Left hindlimb (tissue), 1 donor: ENCODE results near the gene SLC6A7.

Experiments
- DNase-seq: peaks from one replicate; pipeline ENCODE4 v3.0.0-alpha.2; 2018

The SLC6A7 gene

GRCh38 chr5:150175076-150175475 lies 14.8 kb upstream of the SLC6A7 start:
- no peak for DNase-seq

GRCh38 chr5:150175536-150175935 lies 14.3 kb upstream of the SLC6A7 start:
- DNase-seq: no peak

GRCh38 chr5:150176745-150177477 lies 13.0 kb upstream of the SLC6A7 start:
- DNase-seq: no peak

- no peak for DNase-seq
Observed at GRCh38 chr5:150177721-150178120, 12.1 kb upstream of the SLC6A7 start.

- DNase-seq: no peak
Observed at GRCh38 chr5:150178262-150178661, 11.6 kb upstream of the SLC6A7 start.

- no peak for DNase-seq
Observed at GRCh38 chr5:150179019-150179620, 10.7 kb upstream of the SLC6A7 start.

- DNase-seq: peak; percentile 90
Observed at GRCh38 chr5:150180241-150181026, 9.4 kb upstream of the SLC6A7 start.

- DNase-seq: no peak
Observed at GRCh38 chr5:150181027-150181426, 8.8 kb upstream of the SLC6A7 start.

- no peak for DNase-seq
Observed at GRCh38 chr5:150181766-150182545, 7.9 kb upstream of the SLC6A7 start.

GRCh38 chr5:150182774-150183173 lies 7.1 kb upstream of the SLC6A7 start:
- no peak for DNase-seq

- no peak for DNase-seq
Observed at GRCh38 chr5:150183436-150183835, 6.4 kb upstream of the SLC6A7 start.

- no peak for DNase-seq
Observed at GRCh38 chr5:150184006-150184405, 5.9 kb upstream of the SLC6A7 start.

- no peak for DNase-seq
Observed at GRCh38 chr5:150184990-150185912, 4.6 kb upstream of the SLC6A7 start.

GRCh38 chr5:150186137-150186536 lies 3.7 kb upstream of the SLC6A7 start:
- no peak for DNase-seq

GRCh38 chr5:150186897-150187296 lies 3.0 kb upstream of the SLC6A7 start:
- DNase-seq: no peak

GRCh38 chr5:150188146-150188842 lies 1.6 kb upstream of the SLC6A7 start:
- no peak for DNase-seq

- no peak for DNase-seq
Observed at GRCh38 chr5:150189326-150189725, 536 bp upstream of the SLC6A7 start.

GRCh38 chr5:150190503-150190979 lies 679 bp downstream of the SLC6A7 start:
- DNase-seq: no peak

GRCh38 chr5:150190987-150191386 lies 1.1 kb downstream of the SLC6A7 start:
- DNase-seq: no peak

- DNase-seq: no peak
Observed at GRCh38 chr5:150192462-150192861, 2.6 kb downstream of the SLC6A7 start.
